Neural cell (in vitro differentiated cells): ENCODE results near the gene SEC61B. TPM values are rescaled to one million over a fixed set of nuclear protein-coding genes. Genes with fewer than 3 reads are reported as not detected.

Source experiments
- H2AFZ ChIP-seq: fragments of 200-600, 300-800 bp; sonication (generic), shearing (Covaris generic); 2 replicates; pipeline ENCODE4 v1.6.0; 2014; ENCODE audit warnings: low read depth, mild to moderate bottlenecking, antibody characterized with exemption, low read length, moderate library complexity
- H3F3A ChIP-seq: fragments of 200-600 bp; shearing (Covaris generic); 2 replicates; pipeline ENCODE4 v1.6.1; 2016; ENCODE audit warnings: mild to moderate bottlenecking, moderate library complexity, mixed read lengths, antibody characterized with exemption, low read length; ENCODE audit not compliant: insufficient read depth, poor library complexity, severe bottlenecking
- H3K27ac ChIP-seq: fragments of 200-600, 300-800 bp; sonication (generic), shearing (Covaris generic); 2 replicates; pipeline ENCODE4 v1.5.1; 2014; ENCODE audit warnings: mild to moderate bottlenecking, low read length, moderate library complexity
- H3K27me3 ChIP-seq: fragments of 300-800, 200-600 bp; sonication (generic), shearing (Covaris generic); 2 replicates; pipeline ENCODE4 v1.6.0; 2014; ENCODE audit warnings: mild to moderate bottlenecking, low read depth, low read length, moderate library complexity; ENCODE audit not compliant: insufficient read depth
- H3K36me3 ChIP-seq: fragments of 300-800, 200-600 bp; sonication (generic), shearing (Covaris generic); 2 replicates; pipeline ENCODE4 v1.5.1; 2014; ENCODE audit warnings: mild to moderate bottlenecking, antibody characterized with exemption, low read length, moderate library complexity; ENCODE audit not compliant: insufficient read depth
- H3K4me2 ChIP-seq: fragments of 300-800, 200-600 bp; sonication (generic), shearing (Covaris generic); 2 replicates; pipeline ENCODE4 v1.6.0; 2014; ENCODE audit warnings: mild to moderate bottlenecking, low read length
- H3K4me3 ChIP-seq: fragments of 300-800, 200-600 bp; sonication (generic), shearing (Covaris generic); 2 replicates; pipeline ENCODE4 v1.5.1; 2014; ENCODE audit warnings: mild to moderate bottlenecking, low read length, moderate library complexity
- H3K79me2 ChIP-seq: fragments of 200-600 bp; shearing (Covaris generic); replicated peaks from 2 replicates; pipeline ENCODE4 v1.6.0; 2014; ENCODE audit warnings: mild to moderate bottlenecking, low read length, moderate library complexity; ENCODE audit not compliant: insufficient read depth
- H3K9ac ChIP-seq: fragments of 300-800, 200-600 bp; sonication (generic), shearing (Covaris generic); 2 replicates; pipeline ENCODE4 v1.6.1; 2016; ENCODE audit warnings: mild to moderate bottlenecking, low read length, mixed read lengths
- H3K9me2 ChIP-seq: fragments of 200-600 bp; shearing (Covaris generic); 2 replicates; pipeline ENCODE4 v1.6.1; 2016; ENCODE audit warnings: mild to moderate bottlenecking, low read length, mixed read lengths; ENCODE audit not compliant: insufficient read depth
- H3K9me3 ChIP-seq: fragments of 200-600, 300-800 bp; sonication (generic), shearing (Covaris generic); 2 replicates; pipeline ENCODE4 v1.6.1; 2016; ENCODE audit warnings: mild to moderate bottlenecking, mixed run types, low read length, moderate library complexity, mixed read lengths
- H4K20me1 ChIP-seq: fragments of 200-600 bp; shearing (Covaris generic); 2 replicates; pipeline ENCODE4 v1.6.1; 2016; ENCODE audit warnings: mild to moderate bottlenecking, mixed run types; ENCODE audit not compliant: insufficient read depth
- EP300 ChIP-seq: fragments of 450-650 bp; conservative IDR thresholded peaks from 2 replicates; pipeline ENCODE4 v1.6.1; 2014; ENCODE audit warnings: antibody characterized with exemption, mild to moderate bottlenecking, moderate library complexity; ENCODE audit not compliant: poor library complexity, severe bottlenecking
- EZH2 ChIP-seq: fragments of 200-600, 300-800 bp; shearing (Covaris generic), sonication (generic); IDR thresholded peaks from 2 replicates; pipeline ENCODE4 v1.6.1; 2014; ENCODE audit warnings: antibody characterized with exemption, low read length, borderline replicate concordance, mild to moderate bottlenecking; ENCODE audit not compliant: insufficient read depth, poor library complexity, severe bottlenecking
- MXI1 ChIP-seq: fragments of 450-650 bp; conservative IDR thresholded peaks from 2 replicates; pipeline ENCODE4 v1.6.1; 2014; ENCODE audit warnings: antibody characterized with exemption, mild to moderate bottlenecking; ENCODE audit not compliant: poor library complexity, severe bottlenecking
- POLR2AphosphoS5 ChIP-seq: IDR thresholded peaks from 2 replicates; pipeline ENCODE4 v1.6.1; 2012
- RAD21 ChIP-seq: fragments of 450-650 bp; conservative IDR thresholded peaks from 2 replicates; pipeline ENCODE4 v1.6.1; 2014; ENCODE audit warnings: antibody characterized with exemption, mild to moderate bottlenecking, moderate library complexity
- SMC3 ChIP-seq: fragments of 450-650 bp; conservative IDR thresholded peaks from 2 replicates; pipeline ENCODE4 v1.6.1; 2014; ENCODE audit warnings: antibody characterized with exemption, mild to moderate bottlenecking, moderate library complexity; ENCODE audit not compliant: poor library complexity
- TAF1 ChIP-seq: IDR thresholded peaks from 2 replicates; pipeline ENCODE4 v1.6.1; 2012; ENCODE audit warnings: low read depth
- polyA plus RNA-seq: library from polyadenylated mRNA; depleted of rRNA; stranded (reverse); fragments of >200 nt; gene quantifications from 2 replicates; pipeline ENCODE4 v1.2.3, GENCODE V29; 2014
- TF ChIP-seq, protein P1 (sequence below): IDR thresholded peaks from 2 replicates; pipeline ENCODE4 v1.6.1; 2012; ENCODE audit warnings: borderline replicate concordance
- TF ChIP-seq, protein P2 (sequence below): fragments of 450-650 bp; IDR thresholded peaks from 2 replicates; pipeline ENCODE4 v1.5.1; 2014; ENCODE audit warnings: antibody characterized with exemption, mild to moderate bottlenecking, moderate library complexity; ENCODE audit not compliant: poor library complexity, severe bottlenecking

SEC61B gene
- polyA plus RNA-seq, 1 donor from 2014 or later: 203 TPM

DNA sequence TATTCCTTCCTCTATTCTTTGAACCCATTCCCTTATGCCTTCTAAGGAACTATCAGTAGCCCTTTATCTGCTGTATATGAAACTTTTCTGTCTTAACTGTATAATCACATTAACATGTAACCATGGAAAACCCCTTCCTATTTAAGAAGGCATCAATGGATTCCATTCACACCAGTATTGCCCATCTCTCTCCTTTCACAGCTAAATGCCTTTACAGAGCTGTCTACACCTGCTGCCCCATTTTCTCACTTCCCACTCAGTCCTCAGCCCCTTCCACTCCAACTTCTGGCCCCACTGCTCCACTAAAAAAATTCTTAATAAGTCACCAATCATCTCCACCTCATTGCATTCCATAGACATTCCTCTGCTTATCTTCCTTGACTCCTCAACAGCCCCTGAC lies 50.8 kb downstream of the SEC61B start:
- Histone ChIP-seq H3K27ac (no peak overlapping the region), H3K4me2 (no peak overlapping the region), H3K79me2 (no peaks in the 10 kb centered on the region), H2AFZ (no peak overlapping the region), H3K9me3 (no peaks in the 10 kb centered on the region), H3K9ac (no peak overlapping the region), H3F3A (no peaks in the 10 kb centered on the region), H4K20me1 (no peaks in the 10 kb centered on the region), H3K9me2 (no peaks in the 10 kb centered on the region), H3K4me3 (no peak overlapping the region), H3K27me3 (no peaks in the 10 kb centered on the region), H3K36me3 (no peaks in the 10 kb centered on the region)
- TF ChIP-seq, protein P1, sequence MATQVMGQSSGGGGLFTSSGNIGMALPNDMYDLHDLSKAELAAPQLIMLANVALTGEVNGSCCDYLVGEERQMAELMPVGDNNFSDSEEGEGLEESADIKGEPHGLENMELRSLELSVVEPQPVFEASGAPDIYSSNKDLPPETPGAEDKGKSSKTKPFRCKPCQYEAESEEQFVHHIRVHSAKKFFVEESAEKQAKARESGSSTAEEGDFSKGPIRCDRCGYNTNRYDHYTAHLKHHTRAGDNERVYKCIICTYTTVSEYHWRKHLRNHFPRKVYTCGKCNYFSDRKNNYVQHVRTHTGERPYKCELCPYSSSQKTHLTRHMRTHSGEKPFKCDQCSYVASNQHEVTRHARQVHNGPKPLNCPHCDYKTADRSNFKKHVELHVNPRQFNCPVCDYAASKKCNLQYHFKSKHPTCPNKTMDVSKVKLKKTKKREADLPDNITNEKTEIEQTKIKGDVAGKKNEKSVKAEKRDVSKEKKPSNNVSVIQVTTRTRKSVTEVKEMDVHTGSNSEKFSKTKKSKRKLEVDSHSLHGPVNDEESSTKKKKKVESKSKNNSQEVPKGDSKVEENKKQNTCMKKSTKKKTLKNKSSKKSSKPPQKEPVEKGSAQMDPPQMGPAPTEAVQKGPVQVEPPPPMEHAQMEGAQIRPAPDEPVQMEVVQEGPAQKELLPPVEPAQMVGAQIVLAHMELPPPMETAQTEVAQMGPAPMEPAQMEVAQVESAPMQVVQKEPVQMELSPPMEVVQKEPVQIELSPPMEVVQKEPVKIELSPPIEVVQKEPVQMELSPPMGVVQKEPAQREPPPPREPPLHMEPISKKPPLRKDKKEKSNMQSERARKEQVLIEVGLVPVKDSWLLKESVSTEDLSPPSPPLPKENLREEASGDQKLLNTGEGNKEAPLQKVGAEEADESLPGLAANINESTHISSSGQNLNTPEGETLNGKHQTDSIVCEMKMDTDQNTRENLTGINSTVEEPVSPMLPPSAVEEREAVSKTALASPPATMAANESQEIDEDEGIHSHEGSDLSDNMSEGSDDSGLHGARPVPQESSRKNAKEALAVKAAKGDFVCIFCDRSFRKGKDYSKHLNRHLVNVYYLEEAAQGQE: no peak
- no peak for TF ChIP-seq MXI1
- no peak for TF ChIP-seq TAF1
- no peak for TF ChIP-seq SMC3
- TF ChIP-seq, protein P2, sequence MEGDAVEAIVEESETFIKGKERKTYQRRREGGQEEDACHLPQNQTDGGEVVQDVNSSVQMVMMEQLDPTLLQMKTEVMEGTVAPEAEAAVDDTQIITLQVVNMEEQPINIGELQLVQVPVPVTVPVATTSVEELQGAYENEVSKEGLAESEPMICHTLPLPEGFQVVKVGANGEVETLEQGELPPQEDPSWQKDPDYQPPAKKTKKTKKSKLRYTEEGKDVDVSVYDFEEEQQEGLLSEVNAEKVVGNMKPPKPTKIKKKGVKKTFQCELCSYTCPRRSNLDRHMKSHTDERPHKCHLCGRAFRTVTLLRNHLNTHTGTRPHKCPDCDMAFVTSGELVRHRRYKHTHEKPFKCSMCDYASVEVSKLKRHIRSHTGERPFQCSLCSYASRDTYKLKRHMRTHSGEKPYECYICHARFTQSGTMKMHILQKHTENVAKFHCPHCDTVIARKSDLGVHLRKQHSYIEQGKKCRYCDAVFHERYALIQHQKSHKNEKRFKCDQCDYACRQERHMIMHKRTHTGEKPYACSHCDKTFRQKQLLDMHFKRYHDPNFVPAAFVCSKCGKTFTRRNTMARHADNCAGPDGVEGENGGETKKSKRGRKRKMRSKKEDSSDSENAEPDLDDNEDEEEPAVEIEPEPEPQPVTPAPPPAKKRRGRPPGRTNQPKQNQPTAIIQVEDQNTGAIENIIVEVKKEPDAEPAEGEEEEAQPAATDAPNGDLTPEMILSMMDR: no peak
- no peak for TF ChIP-seq POLR2AphosphoS5
- no peak for TF ChIP-seq EP300
- TF ChIP-seq EZH2: no peak
- no peak for TF ChIP-seq RAD21

DNA sequence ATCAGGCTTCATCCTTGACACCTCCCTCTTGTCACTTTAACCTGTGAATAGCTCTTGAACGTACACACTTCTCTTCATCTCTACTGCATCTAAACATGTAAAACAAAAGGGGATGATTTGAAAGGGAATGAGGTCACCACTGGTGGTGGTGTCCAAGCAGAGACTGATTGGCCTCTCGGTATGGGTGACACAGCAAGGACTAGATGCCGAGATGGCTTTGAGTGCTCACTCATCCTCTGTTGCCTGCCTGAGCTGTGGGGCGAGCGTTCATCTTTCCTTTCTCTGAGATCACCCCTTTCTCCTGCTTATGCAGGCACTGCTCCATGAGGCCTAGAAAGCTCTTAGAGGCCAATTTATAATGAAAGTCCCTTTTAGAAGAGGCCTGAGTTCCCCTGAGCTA lies 51.9 kb downstream of the SEC61B start:
- Histone ChIP-seq H2AFZ (no peak overlapping the region), H3F3A (no peaks in the 10 kb centered on the region), H3K27ac (no peak overlapping the region), H3K36me3 (no peaks in the 10 kb centered on the region), H3K27me3 (no peaks in the 10 kb centered on the region), H3K4me2 (no peak overlapping the region), H3K9me2 (no peaks in the 10 kb centered on the region), H3K4me3 (no peak overlapping the region), H3K9ac (no peak overlapping the region), H3K79me2 (no peaks in the 10 kb centered on the region), H4K20me1 (no peaks in the 10 kb centered on the region), H3K9me3 (no peaks in the 10 kb centered on the region)
- TF ChIP-seq MXI1 (no peak), EZH2 (no peak), RAD21 (no peak), POLR2AphosphoS5 (no peak), SMC3 (no peak), EP300 (no peak), TAF1 (no peak)
- TF ChIP-seq, protein P1: no peak
- TF ChIP-seq, protein P2: no peak
